ENCODE results near the gene FNTB. TPM values are rescaled to one million over a fixed set of nuclear protein-coding genes. Genes with fewer than 3 reads are reported as not detected.

FNTB gene
- total RNA-seq, 1 donor from 2014 or later: 28.6 TPM

DNA sequence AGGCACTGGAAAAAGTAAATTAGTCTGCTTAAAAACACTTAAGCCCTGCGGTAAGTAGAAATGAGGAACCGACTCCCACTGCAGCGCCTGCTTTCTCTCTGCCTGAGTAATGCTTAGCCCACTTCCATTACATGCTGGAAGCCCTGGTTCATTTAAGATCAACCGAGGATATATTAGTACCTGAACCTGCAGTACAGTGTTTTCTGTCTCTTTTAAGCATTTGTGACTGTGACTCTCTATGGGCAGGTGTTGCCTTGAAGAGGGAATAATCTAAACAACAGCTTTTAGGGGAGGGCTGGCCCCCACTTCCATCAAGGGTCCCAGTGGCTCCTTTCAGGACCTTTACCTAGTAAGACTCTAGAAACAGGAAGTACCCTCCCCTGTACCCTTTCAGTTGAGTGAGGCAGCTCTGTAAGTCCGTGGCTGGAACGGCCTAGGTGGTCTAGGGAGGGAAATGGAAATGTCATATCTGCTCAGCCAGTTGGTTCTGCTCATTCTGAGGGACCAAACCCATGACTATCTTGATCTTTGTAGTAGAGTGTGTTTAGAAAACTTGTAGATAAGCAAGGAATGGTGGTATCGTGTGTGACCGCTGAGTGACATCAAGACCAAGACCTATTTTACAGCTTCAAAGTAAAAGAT lies 56.2 kb downstream of the FNTB start:
- Mint-ChIP-seq H3K4me1 (no peaks in the 10 kb centered on the region), H3K4me3 (no peak overlapping the region), H3K27ac (ENCODE audit: unreplicated experiment) (peak overlapping the region; percentile 37), H3K36me3 (ENCODE audit: low read depth) (peaks cover 9% of the 10 kb centered on the region), H3K9me3 (no peaks in the 10 kb centered on the region), H3K27me3 (ENCODE audit: low read depth) (no peaks in the 10 kb centered on the region)
- TF ChIP-seq, protein P1, sequence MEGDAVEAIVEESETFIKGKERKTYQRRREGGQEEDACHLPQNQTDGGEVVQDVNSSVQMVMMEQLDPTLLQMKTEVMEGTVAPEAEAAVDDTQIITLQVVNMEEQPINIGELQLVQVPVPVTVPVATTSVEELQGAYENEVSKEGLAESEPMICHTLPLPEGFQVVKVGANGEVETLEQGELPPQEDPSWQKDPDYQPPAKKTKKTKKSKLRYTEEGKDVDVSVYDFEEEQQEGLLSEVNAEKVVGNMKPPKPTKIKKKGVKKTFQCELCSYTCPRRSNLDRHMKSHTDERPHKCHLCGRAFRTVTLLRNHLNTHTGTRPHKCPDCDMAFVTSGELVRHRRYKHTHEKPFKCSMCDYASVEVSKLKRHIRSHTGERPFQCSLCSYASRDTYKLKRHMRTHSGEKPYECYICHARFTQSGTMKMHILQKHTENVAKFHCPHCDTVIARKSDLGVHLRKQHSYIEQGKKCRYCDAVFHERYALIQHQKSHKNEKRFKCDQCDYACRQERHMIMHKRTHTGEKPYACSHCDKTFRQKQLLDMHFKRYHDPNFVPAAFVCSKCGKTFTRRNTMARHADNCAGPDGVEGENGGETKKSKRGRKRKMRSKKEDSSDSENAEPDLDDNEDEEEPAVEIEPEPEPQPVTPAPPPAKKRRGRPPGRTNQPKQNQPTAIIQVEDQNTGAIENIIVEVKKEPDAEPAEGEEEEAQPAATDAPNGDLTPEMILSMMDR (conservative IDR thresholded peaks at IDR 0.05): no peak
- DNase-seq (ENCODE audit: low read depth, low spot score): no peak

DNA sequence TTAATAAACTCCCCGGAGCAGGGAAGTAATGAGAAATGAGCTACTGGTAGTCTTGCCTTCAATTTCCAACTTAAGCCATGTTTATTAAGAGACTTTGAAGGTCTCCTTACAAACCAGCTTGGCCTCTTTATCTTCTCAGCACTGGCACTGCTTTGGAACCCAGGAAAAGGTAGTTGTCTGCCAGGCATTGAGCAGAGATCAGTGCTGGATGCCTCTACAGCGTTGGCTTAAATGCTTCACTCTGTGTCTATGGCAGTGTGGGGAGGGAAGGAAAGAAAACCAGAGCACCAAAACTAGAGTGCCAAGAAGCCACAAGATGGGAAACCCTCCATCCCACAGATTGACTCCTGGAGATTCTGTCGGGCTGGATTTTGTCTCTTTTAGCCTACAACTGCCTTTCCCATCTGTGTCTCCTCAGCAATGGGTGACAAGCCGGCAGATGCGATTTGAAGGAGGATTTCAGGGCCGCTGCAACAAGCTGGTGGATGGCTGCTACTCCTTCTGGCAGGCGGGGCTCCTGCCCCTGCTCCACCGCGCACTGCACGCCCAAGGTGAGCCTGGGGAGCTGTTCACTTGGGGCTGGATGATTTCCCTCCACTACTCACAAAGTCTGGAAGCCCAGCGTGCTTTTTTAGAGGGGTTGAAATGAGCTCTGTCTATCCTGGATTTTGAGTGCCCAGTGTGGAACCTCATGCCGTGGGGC lies 57.3 kb downstream of the FNTB start:
- no peak for DNase-seq (ENCODE audit: low read depth, low spot score)
- Mint-ChIP-seq H3K4me1 (no peaks in the 10 kb centered on the region), H3K27ac (ENCODE audit: unreplicated experiment) (no peak overlapping the region), H3K27me3 (ENCODE audit: low read depth) (no peaks in the 10 kb centered on the region), H3K9me3 (no peaks in the 10 kb centered on the region), H3K4me3 (no peak overlapping the region), H3K36me3 (ENCODE audit: low read depth) (peaks cover 9% of the 10 kb centered on the region)
- TF ChIP-seq, protein P1 (conservative IDR thresholded peaks at IDR 0.05): no peak

DNA sequence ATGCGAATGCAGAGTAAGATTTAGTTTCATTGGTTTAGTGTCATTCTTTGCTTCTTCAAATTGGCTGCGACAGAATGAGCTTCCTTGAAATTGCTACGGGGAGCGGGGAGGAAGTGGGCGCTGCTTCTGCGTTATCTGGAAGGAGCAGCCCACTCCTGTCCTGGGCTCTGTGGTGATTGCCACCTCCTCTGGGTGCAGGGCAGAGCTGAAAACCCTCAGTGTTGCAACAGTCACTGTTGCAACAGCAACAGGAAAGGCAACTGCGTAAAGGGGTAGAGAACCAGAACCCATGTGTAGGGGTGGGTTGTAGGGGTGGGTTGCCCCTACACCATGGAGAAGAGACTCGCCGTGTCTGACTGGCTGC lies 57.9 kb downstream of the FNTB start:
- H3K9me3 Mint-ChIP-seq: no peaks in the 10 kb centered on the region
- no peaks in the 10 kb centered on the region for H3K4me1 Mint-ChIP-seq
- no peak overlapping the region for H3K4me3 Mint-ChIP-seq
- H3K27ac Mint-ChIP-seq (ENCODE audit: unreplicated experiment): no peak overlapping the region
- H3K36me3 Mint-ChIP-seq (ENCODE audit: low read depth): peaks cover 9% of the 10 kb centered on the region
- no peaks in the 10 kb centered on the region for H3K27me3 Mint-ChIP-seq (ENCODE audit: low read depth)
- DNase-seq (ENCODE audit: low read depth, low spot score): no peak
- TF ChIP-seq, protein P1 (conservative IDR thresholded peaks at IDR 0.05): no peak

DNA sequence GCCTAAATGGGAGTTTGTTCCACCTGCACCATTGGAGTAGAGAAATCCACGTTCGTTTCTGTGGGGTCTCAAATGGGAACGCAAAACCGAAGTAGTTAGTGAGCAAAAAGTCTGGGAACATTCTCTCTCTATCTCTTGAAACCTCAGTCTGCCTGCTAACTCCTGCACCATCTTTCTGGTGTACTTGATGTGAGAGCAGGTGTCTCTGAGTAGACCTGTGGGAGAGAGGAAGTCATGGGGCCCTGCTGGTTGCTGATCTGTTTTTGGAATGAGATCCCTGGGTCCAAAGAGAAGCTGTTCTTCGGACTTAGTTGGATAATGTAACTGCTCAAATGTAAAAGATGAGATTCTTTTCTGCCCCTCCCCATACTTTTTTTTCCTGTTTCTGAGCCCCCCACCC lies 58.3 kb downstream of the FNTB start:
- Mint-ChIP-seq H3K27ac (ENCODE audit: unreplicated experiment) (no peak overlapping the region), H3K36me3 (ENCODE audit: low read depth) (peaks cover 9% of the 10 kb centered on the region), H3K9me3 (no peaks in the 10 kb centered on the region), H3K4me3 (no peak overlapping the region), H3K4me1 (no peaks in the 10 kb centered on the region), H3K27me3 (ENCODE audit: low read depth) (no peaks in the 10 kb centered on the region)
- TF ChIP-seq, protein P1 (conservative IDR thresholded peaks at IDR 0.05): no peak
- DNase-seq (ENCODE audit: low read depth, low spot score): no peak

DNA sequence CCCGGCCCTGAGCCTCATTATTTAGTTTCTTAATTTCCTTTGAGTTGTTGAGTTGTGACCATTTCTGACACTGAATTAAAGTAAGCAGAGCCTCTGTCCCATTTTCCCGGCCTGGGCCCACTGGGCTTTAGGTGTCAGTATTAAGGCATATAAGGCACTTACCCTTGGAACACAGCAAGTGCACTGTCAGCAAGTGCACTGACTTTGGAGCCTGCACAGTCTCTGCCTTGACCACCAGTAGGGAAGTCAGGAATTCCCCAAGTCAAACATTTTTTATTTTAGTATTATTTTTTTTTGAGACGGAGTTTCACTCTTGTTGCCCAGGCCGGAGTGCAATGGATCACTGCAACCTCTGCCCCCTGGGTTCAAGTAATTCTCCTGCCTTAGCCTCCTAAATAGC lies 59.0 kb downstream of the FNTB start:
- DNase-seq (ENCODE audit: low read depth, low spot score): no peak
- TF ChIP-seq, protein P1 (conservative IDR thresholded peaks at IDR 0.05): no peak
- H3K36me3 Mint-ChIP-seq (ENCODE audit: low read depth): peaks cover 9% of the 10 kb centered on the region
- H3K4me1 Mint-ChIP-seq: no peaks in the 10 kb centered on the region
- H3K9me3 Mint-ChIP-seq: no peaks in the 10 kb centered on the region
- no peaks in the 10 kb centered on the region for H3K27me3 Mint-ChIP-seq (ENCODE audit: low read depth)
- H3K27ac Mint-ChIP-seq (ENCODE audit: unreplicated experiment): no peak overlapping the region
- no peak overlapping the region for H3K4me3 Mint-ChIP-seq

Data from neural crest cell (in vitro differentiated cells).